GM23338 (cell line): ENCODE results near the gene SMOC2.

ENCODE experiments used
- CREB1 ChIP-seq: fragments of 250-450 bp; sonication (Bioruptor Pico); IDR thresholded peaks from 2 replicates; pipeline ENCODE4 v1.5.0; 2020; ENCODE audit warnings: low read depth, mild to moderate bottlenecking, moderate library complexity
- EZH2 ChIP-seq: fragments of 200-600 bp; sonication (generic); IDR thresholded peaks from one replicate; pipeline ENCODE4 v1.8.0; 2017; ENCODE audit warnings: antibody characterized with exemption, mild to moderate bottlenecking, low read depth; ENCODE audit not compliant: unreplicated experiment
- EZH2phosphoT487 ChIP-seq: fragments of 200-600 bp; sonication (generic); IDR thresholded peaks from one replicate; pipeline ENCODE4 v1.8.1; 2018; ENCODE audit warnings: antibody characterized with exemption; ENCODE audit not compliant: unreplicated experiment
- JUNB ChIP-seq: IDR thresholded peaks from one replicate; pipeline ENCODE4 v1.6.1; 2016; ENCODE audit warnings: antibody characterized with exemption; ENCODE audit not compliant: unreplicated experiment
- POLR2AphosphoS5 ChIP-seq: IDR thresholded peaks from 2 replicates; pipeline ENCODE4 v1.6.1; 2016; ENCODE audit warnings: antibody characterized with exemption, low read depth
- REST ChIP-seq: IDR thresholded peaks from one replicate; pipeline ENCODE4 v1.6.1; 2018; ENCODE audit warnings: antibody characterized with exemption; ENCODE audit not compliant: unreplicated experiment
- STAT1 ChIP-seq: IDR thresholded peaks from one replicate; pipeline ENCODE4 v1.6.1; 2016; ENCODE audit warnings: antibody characterized with exemption; ENCODE audit not compliant: unreplicated experiment
- ZNF114 ChIP-seq: fragments of 250-450 bp; sonication (Bioruptor Pico); IDR thresholded peaks from 2 replicates; pipeline ENCODE4 v1.5.0; 2020; ENCODE audit warnings: mild to moderate bottlenecking, moderate library complexity
- ZNF331 ChIP-seq: fragments of 250-450 bp; sonication (Bioruptor Pico); IDR thresholded peaks from 2 replicates; pipeline ENCODE4 v1.5.0; 2020; ENCODE audit warnings: low read depth, mild to moderate bottlenecking, moderate library complexity
- ZNF462 ChIP-seq: fragments of 250-450 bp; sonication (Bioruptor Pico); IDR thresholded peaks from 2 replicates; pipeline ENCODE4 v1.5.0; 2020; ENCODE audit warnings: mild to moderate bottlenecking, moderate library complexity
- TF ChIP-seq, protein P1 (sequence below), 2 experiments: fragments of 200-600 bp in 1 of 2; sonication (generic) in 1 of 2; conservative IDR thresholded peaks; 2 replicates each; pipeline versions ENCODE4 v1.5.1 to v1.6.1; 2016 to 2017; ENCODE audit warnings: antibody characterized with exemption in 2 of 2, low read depth in 2 of 2, mild to moderate bottlenecking in 2 of 2, moderate library complexity in 1 of 2

DNA sequence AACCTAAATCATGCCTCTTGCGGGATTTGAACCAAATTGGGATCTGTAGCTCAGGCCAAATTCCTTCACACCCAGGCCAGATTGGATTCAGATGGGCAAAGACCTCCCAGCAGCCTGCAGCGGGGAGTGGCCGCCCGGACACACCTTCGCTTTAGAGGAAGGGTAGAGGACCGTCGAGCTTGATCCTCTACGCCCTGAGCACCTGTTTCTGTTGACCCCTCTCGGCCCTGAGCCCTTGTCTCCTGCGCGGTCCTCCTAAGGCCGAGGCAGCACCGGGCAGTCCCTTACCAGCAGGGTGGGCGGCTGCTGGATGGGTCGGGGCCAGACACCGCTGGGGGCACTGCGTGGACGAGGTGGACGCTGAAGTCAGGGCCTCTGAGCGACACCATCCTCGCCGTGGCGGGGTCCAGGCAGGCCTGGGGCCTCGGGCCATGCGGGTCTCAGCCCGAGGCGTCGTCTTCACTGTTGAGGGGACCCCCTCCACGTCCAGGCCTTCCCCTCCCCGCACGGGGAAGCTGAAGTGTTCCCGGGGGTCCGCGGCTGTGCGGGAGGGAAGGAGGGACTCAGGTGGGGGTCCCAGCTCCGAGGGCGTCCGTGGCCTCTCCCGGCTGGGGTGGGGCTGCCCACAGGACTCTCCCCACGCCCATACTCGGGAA, 114.8 kb downstream of the SMOC2 start:
- TF ChIP-seq EZH2 (no peak), POLR2AphosphoS5 (no peak), ZNF462 (CRISPR knock-in tag) (no peak), JUNB (no peak), EZH2phosphoT487 (no peak), CREB1 (CRISPR knock-in tag) (no peak), ZNF331 (CRISPR knock-in tag) (no peak), REST (no peak), ZNF114 (CRISPR knock-in tag) (no peak), STAT1 (no peak)
- TF ChIP-seq, protein P1, sequence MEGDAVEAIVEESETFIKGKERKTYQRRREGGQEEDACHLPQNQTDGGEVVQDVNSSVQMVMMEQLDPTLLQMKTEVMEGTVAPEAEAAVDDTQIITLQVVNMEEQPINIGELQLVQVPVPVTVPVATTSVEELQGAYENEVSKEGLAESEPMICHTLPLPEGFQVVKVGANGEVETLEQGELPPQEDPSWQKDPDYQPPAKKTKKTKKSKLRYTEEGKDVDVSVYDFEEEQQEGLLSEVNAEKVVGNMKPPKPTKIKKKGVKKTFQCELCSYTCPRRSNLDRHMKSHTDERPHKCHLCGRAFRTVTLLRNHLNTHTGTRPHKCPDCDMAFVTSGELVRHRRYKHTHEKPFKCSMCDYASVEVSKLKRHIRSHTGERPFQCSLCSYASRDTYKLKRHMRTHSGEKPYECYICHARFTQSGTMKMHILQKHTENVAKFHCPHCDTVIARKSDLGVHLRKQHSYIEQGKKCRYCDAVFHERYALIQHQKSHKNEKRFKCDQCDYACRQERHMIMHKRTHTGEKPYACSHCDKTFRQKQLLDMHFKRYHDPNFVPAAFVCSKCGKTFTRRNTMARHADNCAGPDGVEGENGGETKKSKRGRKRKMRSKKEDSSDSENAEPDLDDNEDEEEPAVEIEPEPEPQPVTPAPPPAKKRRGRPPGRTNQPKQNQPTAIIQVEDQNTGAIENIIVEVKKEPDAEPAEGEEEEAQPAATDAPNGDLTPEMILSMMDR (conservative IDR thresholded peaks at IDR 0.05; ENCODE audit: low read depth in 2 of 2) = no peak
